SK-N-SH (cell line): ENCODE data around the gene PLK4.

ENCODE experiments used
- EP300 ChIP-seq, 2 experiments: IDR thresholded peaks; 2 replicates each; pipeline versions ENCODE4 v1.4.0 to v1.6.1; 2012; ENCODE audit warnings: borderline replicate concordance in 1 of 2, low read depth in 1 of 2, low read length in 1 of 2
- EZH2phosphoT487 ChIP-seq: fragments of 200-600 bp; sonication (generic); IDR thresholded peaks from 2 replicates; pipeline ENCODE4 v1.6.1; 2017; ENCODE audit warnings: low read depth, mixed run types, mild to moderate bottlenecking, antibody characterized with exemption, moderate library complexity, borderline replicate concordance
- FOXJ3 ChIP-seq: sonication (generic); formaldehyde crosslinking; IDR thresholded peaks from 2 replicates; pipeline ENCODE4 v1.5.1; 2020; ENCODE audit warnings: mild to moderate bottlenecking, missing genetic modification reagents
- GATA2 ChIP-seq: sonication (generic); formaldehyde crosslinking; IDR thresholded peaks from 2 replicates; pipeline ENCODE4 v1.5.0; 2020; ENCODE audit warnings: mild to moderate bottlenecking, missing genetic modification reagents
- NRF1 ChIP-seq: IDR thresholded peaks from 2 replicates; pipeline ENCODE4 v1.6.1; 2012; ENCODE audit warnings: low read depth, mild to moderate bottlenecking, low read length
- PBX3 ChIP-seq: IDR thresholded peaks from 2 replicates; pipeline ENCODE4; 2012
- RAD21 ChIP-seq: IDR thresholded peaks from 2 replicates; pipeline ENCODE4 v1.6.1; 2012; ENCODE audit warnings: mild to moderate bottlenecking, low read length
- RCOR1 ChIP-seq: fragments of 150-350 bp; IDR thresholded peaks from 2 replicates; pipeline ENCODE4 v1.6.1; 2017; ENCODE audit warnings: antibody characterized with exemption, low read length
- SIN3A ChIP-seq: IDR thresholded peaks from 2 replicates; pipeline ENCODE4 v1.6.1; 2012; ENCODE audit warnings: low read depth, mild to moderate bottlenecking, low read length, moderate library complexity, borderline replicate concordance
- TEAD4 ChIP-seq: IDR thresholded peaks from 2 replicates; pipeline ENCODE4 v1.4.0; 2012; ENCODE audit warnings: mild to moderate bottlenecking, borderline replicate concordance; ENCODE audit not compliant: insufficient read depth
- USF2 ChIP-seq: fragments of 150-350 bp; IDR thresholded peaks from 2 replicates; pipeline ENCODE4 v1.6.1; 2017; ENCODE audit warnings: antibody characterized with exemption, low read length, low read depth, borderline replicate concordance
- TF ChIP-seq, protein P1 (sequence below): fragments of 200-600 bp; sonication (generic); IDR thresholded peaks from 2 replicates; pipeline ENCODE4 v1.6.1; 2017; ENCODE audit warnings: antibody characterized with exemption, mild to moderate bottlenecking, moderate library complexity
- TF ChIP-seq, protein P2 (sequence below): IDR thresholded peaks from 2 replicates; pipeline ENCODE4 v1.4.0; 2012; ENCODE audit warnings: low read depth, borderline replicate concordance

GRCh38 chr4:127875791-127876190 lies 4.9 kb upstream of the PLK4 start:
- TF ChIP-seq RCOR1 (no peak), TEAD4 (no peak), EP300 (IDR thresholded peaks at IDR 0.05; ENCODE audit: borderline replicate concordance in 1 of 2, low read depth in 1 of 2, low read length in 1 of 2) (no peak), NRF1 (no peak), GATA2 (no peak), RAD21 (no peak), FOXJ3 (no peak), USF2 (no peak), PBX3 (no peak), EZH2phosphoT487 (no peak), SIN3A (no peak)
- TF ChIP-seq, protein P1, sequence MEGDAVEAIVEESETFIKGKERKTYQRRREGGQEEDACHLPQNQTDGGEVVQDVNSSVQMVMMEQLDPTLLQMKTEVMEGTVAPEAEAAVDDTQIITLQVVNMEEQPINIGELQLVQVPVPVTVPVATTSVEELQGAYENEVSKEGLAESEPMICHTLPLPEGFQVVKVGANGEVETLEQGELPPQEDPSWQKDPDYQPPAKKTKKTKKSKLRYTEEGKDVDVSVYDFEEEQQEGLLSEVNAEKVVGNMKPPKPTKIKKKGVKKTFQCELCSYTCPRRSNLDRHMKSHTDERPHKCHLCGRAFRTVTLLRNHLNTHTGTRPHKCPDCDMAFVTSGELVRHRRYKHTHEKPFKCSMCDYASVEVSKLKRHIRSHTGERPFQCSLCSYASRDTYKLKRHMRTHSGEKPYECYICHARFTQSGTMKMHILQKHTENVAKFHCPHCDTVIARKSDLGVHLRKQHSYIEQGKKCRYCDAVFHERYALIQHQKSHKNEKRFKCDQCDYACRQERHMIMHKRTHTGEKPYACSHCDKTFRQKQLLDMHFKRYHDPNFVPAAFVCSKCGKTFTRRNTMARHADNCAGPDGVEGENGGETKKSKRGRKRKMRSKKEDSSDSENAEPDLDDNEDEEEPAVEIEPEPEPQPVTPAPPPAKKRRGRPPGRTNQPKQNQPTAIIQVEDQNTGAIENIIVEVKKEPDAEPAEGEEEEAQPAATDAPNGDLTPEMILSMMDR, result no peak
- TF ChIP-seq, protein P2, sequence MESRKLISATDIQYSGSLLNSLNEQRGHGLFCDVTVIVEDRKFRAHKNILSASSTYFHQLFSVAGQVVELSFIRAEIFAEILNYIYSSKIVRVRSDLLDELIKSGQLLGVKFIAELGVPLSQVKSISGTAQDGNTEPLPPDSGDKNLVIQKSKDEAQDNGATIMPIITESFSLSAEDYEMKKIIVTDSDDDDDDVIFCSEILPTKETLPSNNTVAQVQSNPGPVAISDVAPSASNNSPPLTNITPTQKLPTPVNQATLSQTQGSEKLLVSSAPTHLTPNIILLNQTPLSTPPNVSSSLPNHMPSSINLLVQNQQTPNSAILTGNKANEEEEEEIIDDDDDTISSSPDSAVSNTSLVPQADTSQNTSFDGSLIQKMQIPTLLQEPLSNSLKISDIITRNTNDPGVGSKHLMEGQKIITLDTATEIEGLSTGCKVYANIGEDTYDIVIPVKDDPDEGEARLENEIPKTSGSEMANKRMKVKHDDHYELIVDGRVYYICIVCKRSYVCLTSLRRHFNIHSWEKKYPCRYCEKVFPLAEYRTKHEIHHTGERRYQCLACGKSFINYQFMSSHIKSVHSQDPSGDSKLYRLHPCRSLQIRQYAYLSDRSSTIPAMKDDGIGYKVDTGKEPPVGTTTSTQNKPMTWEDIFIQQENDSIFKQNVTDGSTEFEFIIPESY, result no peak
